ENCODE measurements around the gene CEMIP2.
"Not testable (repeated sequence)": the region's sequence is repeated elsewhere in the genome, so short reads cannot be mapped to it uniquely, and the experiment has no call there.

CEMIP2 gene

GRCh38 chr9:71768388-71769174 is at the start of gene CEMIP2:
Gene CEMIP2, minus strand, starts transcription at chr9:71768513. Its CDS starts 18,140 bp downstream, at chr9:71750373.
- Histone ChIP-seq H3K4me3 (ENCODE audit: low read depth, low read length) (peak within 1 kb of the TSS; percentile 94), H3K4me1 (ENCODE audit: control insufficient read depth, insufficient read depth, low read length) (peaks cover 37% of the 10 kb centered on the region), H3K27ac (ENCODE audit: low read depth, low read length) (peak within 1 kb of the TSS; percentile 96), H3K9ac (ENCODE audit: low read depth, low read length) (peak within 1 kb of the TSS; percentile 80), H3K9me3 (ENCODE audit: control insufficient read depth, insufficient read depth, low read length) (no peaks in the 10 kb centered on the region), H3K27me3 (ENCODE audit: control insufficient read depth, insufficient read depth, low read length) (0 out of 2 replicates have a peak, but pooled peaks cover 9% of the 10 kb centered on the region), H3K36me3 (ENCODE audit: control insufficient read depth, insufficient read depth, low read length) (no peaks in the 10 kb centered on the region)

GRCh38 chr9:71816916-71817451 is 48.7 kb upstream of the CEMIP2 start:
- no peak overlapping the region for H3K4me3 ChIP-seq (ENCODE audit: low read depth, low read length)
- H3K36me3 ChIP-seq (ENCODE audit: control insufficient read depth, insufficient read depth, low read length), result no peaks in the 10 kb centered on the region
- peaks cover 3% of the 10 kb centered on the region for H3K4me1 ChIP-seq (ENCODE audit: control insufficient read depth, insufficient read depth, low read length)
- no peaks in the 10 kb centered on the region for H3K9me3 ChIP-seq (ENCODE audit: control insufficient read depth, insufficient read depth, low read length)
- H3K27me3 ChIP-seq (ENCODE audit: control insufficient read depth, insufficient read depth, low read length), result no peaks in the 10 kb centered on the region
- no peak overlapping the region for H3K27ac ChIP-seq (ENCODE audit: low read depth, low read length)
- H3K9ac ChIP-seq (ENCODE audit: low read depth, low read length), result no peak overlapping the region

DNA sequence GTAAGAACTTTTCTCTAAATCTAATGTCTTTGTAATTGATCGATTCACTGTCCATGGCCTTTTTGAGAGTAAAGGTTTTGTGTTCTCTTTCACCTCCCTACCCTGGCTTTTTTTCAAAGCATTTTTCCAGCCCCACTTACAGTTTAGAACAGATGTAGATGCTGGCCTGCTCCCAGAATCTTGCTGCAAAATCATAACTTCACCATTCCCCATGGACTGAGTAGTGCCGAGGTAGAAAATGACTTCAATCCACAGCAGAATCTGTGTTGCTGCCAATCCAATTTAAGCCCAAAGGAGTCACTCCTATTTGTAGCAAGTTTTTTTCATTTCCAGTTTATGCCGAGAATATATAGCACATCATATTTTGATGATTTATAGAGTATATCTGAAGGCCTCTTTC is 46.5 kb upstream of the CEMIP2 start:
- no peaks in the 10 kb centered on the region for H3K9me3 ChIP-seq (ENCODE audit: control insufficient read depth, insufficient read depth, low read length)
- H3K36me3 ChIP-seq (ENCODE audit: control insufficient read depth, insufficient read depth, low read length), result no peaks in the 10 kb centered on the region
- no peak overlapping the region for H3K27ac ChIP-seq (ENCODE audit: low read depth, low read length)
- H3K27me3 ChIP-seq (ENCODE audit: control insufficient read depth, insufficient read depth, low read length), result no peaks in the 10 kb centered on the region
- H3K4me3 ChIP-seq (ENCODE audit: low read depth, low read length), result no peak overlapping the region
- peaks cover 3% of the 10 kb centered on the region; the same call in 1 of the 2 replicates for H3K4me1 ChIP-seq (ENCODE audit: control insufficient read depth, insufficient read depth, low read length)
- H3K9ac ChIP-seq (ENCODE audit: low read depth, low read length), result no peak overlapping the region

DNA sequence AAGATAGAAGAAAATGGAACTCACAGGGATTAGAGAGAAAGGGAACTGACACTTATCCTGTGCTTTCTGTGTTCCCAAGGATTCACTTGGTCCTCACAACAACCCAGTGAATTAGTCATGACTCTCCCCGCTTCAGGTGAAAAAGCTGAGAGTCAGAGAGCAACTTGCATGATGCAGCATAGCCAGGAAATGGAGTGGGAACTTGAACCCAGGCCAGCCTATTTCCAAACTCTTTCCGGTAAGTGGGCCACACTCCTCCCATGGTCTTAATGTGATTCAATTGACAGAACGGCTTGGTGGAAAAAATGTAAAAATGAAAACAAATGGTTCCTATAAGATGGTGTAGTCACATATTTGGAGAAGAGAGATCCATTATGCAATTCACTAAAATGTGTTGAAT is 45.9 kb upstream of the CEMIP2 start:
- Histone ChIP-seq H3K4me3 (ENCODE audit: low read depth, low read length) (no peak overlapping the region), H3K27ac (ENCODE audit: low read depth, low read length) (no peak overlapping the region), H3K27me3 (ENCODE audit: control insufficient read depth, insufficient read depth, low read length) (no peaks in the 10 kb centered on the region), H3K9ac (ENCODE audit: low read depth, low read length) (no peak overlapping the region), H3K36me3 (ENCODE audit: control insufficient read depth, insufficient read depth, low read length) (no peaks in the 10 kb centered on the region), H3K4me1 (ENCODE audit: control insufficient read depth, insufficient read depth, low read length) (peaks cover 3% of the 10 kb centered on the region; the same call in 1 of the 2 replicates), H3K9me3 (ENCODE audit: control insufficient read depth, insufficient read depth, low read length) (no peaks in the 10 kb centered on the region)

DNA sequence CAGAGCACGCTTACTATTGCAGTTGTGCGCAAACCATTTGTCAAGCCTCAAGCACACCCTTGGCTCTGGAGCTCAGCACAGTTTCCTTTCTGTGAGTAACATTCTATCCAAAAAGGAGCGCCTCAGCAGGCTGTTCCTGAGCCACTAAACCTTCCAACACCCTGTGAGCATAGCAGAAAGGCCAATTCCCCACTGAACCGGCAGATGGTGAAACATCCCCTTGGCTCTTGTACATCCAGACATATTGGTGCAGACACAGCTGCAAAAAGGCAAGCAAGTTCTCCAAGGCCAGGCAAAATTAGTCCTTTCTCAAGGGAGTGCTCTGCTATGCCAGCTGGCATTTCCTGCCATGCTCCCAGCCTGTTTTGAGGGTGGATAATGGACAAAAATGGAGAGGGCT is 44.1 kb upstream of the CEMIP2 start:
- H3K27me3 ChIP-seq (ENCODE audit: control insufficient read depth, insufficient read depth, low read length), result no peaks in the 10 kb centered on the region
- H3K4me1 ChIP-seq (ENCODE audit: control insufficient read depth, insufficient read depth, low read length), result peaks cover 3% of the 10 kb centered on the region; the same call in 1 of the 2 replicates
- H3K36me3 ChIP-seq (ENCODE audit: control insufficient read depth, insufficient read depth, low read length), result no peaks in the 10 kb centered on the region
- H3K4me3 ChIP-seq (ENCODE audit: low read depth, low read length), result no peak overlapping the region
- no peak overlapping the region for H3K27ac ChIP-seq (ENCODE audit: low read depth, low read length)
- H3K9me3 ChIP-seq (ENCODE audit: control insufficient read depth, insufficient read depth, low read length), result no peaks in the 10 kb centered on the region
- H3K9ac ChIP-seq (ENCODE audit: low read depth, low read length), result no peak overlapping the region

- Histone ChIP-seq H3K9ac (ENCODE audit: low read depth, low read length) (no peak overlapping the region), H3K4me3 (ENCODE audit: low read depth, low read length) (no peak overlapping the region), H3K9me3 (ENCODE audit: control insufficient read depth, insufficient read depth, low read length) (no peaks in the 10 kb centered on the region), H3K27ac (ENCODE audit: low read depth, low read length) (no peak overlapping the region), H3K36me3 (ENCODE audit: control insufficient read depth, insufficient read depth, low read length) (no peaks in the 10 kb centered on the region), H3K27me3 (ENCODE audit: control insufficient read depth, insufficient read depth, low read length) (no peaks in the 10 kb centered on the region), H3K4me1 (ENCODE audit: control insufficient read depth, insufficient read depth, low read length) (peaks cover 4% of the 10 kb centered on the region)
Observed at GRCh38 chr9:71808068-71808467, 39.8 kb upstream of the CEMIP2 start.

- no peak overlapping the region for H3K4me3 ChIP-seq (ENCODE audit: low read depth, low read length)
- no peaks in the 10 kb centered on the region for H3K36me3 ChIP-seq (ENCODE audit: control insufficient read depth, insufficient read depth, low read length)
- H3K27ac ChIP-seq (ENCODE audit: low read depth, low read length), result no peak overlapping the region
- H3K9ac ChIP-seq (ENCODE audit: low read depth, low read length), result no peak overlapping the region
- H3K4me1 ChIP-seq (ENCODE audit: control insufficient read depth, insufficient read depth, low read length), result peaks cover 4% of the 10 kb centered on the region
- H3K27me3 ChIP-seq (ENCODE audit: control insufficient read depth, insufficient read depth, low read length), result no peaks in the 10 kb centered on the region
- H3K9me3 ChIP-seq (ENCODE audit: control insufficient read depth, insufficient read depth, low read length), result no peaks in the 10 kb centered on the region
Observed at GRCh38 chr9:71806901-71807307, 38.6 kb upstream of the CEMIP2 start.

- H3K4me3 ChIP-seq (ENCODE audit: low read depth, low read length); H3K9me3 ChIP-seq (ENCODE audit: control insufficient read depth, insufficient read depth, low read length); H3K4me1 ChIP-seq (ENCODE audit: control insufficient read depth, insufficient read depth, low read length); H3K9ac ChIP-seq (ENCODE audit: low read depth, low read length); H3K36me3 ChIP-seq (ENCODE audit: control insufficient read depth, insufficient read depth, low read length); H3K27ac ChIP-seq (ENCODE audit: low read depth, low read length); H3K27me3 ChIP-seq (ENCODE audit: control insufficient read depth, insufficient read depth, low read length): not testable (repeated sequence)
Observed at GRCh38 chr9:71805096-71805495, 36.8 kb upstream of the CEMIP2 start.

- Histone ChIP-seq H3K27ac (ENCODE audit: low read depth, low read length) (no peak overlapping the region), H3K36me3 (ENCODE audit: control insufficient read depth, insufficient read depth, low read length) (no peaks in the 10 kb centered on the region), H3K4me3 (ENCODE audit: low read depth, low read length) (no peak overlapping the region), H3K27me3 (ENCODE audit: control insufficient read depth, insufficient read depth, low read length) (no peaks in the 10 kb centered on the region), H3K9ac (ENCODE audit: low read depth, low read length) (no peak overlapping the region), H3K4me1 (ENCODE audit: control insufficient read depth, insufficient read depth, low read length) (no peaks in the 10 kb centered on the region), H3K9me3 (ENCODE audit: control insufficient read depth, insufficient read depth, low read length) (no peaks in the 10 kb centered on the region)
Observed at GRCh38 chr9:71801826-71802225, 33.5 kb upstream of the CEMIP2 start.

DNA sequence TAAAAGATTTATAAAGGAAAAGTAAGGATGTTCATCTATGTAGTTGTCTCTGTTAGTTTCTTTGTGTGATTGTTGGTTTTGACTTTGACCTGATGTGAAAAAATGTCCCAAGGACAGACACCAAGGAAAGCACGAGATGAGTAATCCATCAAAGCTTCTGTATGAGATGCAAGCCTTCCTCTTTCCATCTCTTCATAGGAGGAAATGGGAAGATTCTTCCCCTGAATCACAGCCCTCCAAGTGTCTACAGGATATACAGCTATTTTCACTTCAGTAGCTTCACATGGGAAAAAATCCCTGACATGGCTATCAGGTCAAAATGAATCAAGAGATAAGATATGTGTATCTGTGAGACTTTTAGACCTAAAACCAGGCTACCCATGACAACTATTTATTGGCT is 29.0 kb upstream of the CEMIP2 start:
- H3K27ac ChIP-seq (ENCODE audit: low read depth, low read length), result no peak overlapping the region
- no peak overlapping the region for H3K4me3 ChIP-seq (ENCODE audit: low read depth, low read length)
- no peaks in the 10 kb centered on the region for H3K27me3 ChIP-seq (ENCODE audit: control insufficient read depth, insufficient read depth, low read length)
- no peaks in the 10 kb centered on the region for H3K4me1 ChIP-seq (ENCODE audit: control insufficient read depth, insufficient read depth, low read length)
- H3K36me3 ChIP-seq (ENCODE audit: control insufficient read depth, insufficient read depth, low read length), result no peaks in the 10 kb centered on the region
- H3K9me3 ChIP-seq (ENCODE audit: control insufficient read depth, insufficient read depth, low read length), result no peaks in the 10 kb centered on the region
- H3K9ac ChIP-seq (ENCODE audit: low read depth, low read length), result no peak overlapping the region

GRCh38 chr9:71796100-71796767 is 27.9 kb upstream of the CEMIP2 start:
- no peaks in the 10 kb centered on the region for H3K27me3 ChIP-seq (ENCODE audit: control insufficient read depth, insufficient read depth, low read length)
- no peak overlapping the region for H3K4me3 ChIP-seq (ENCODE audit: low read depth, low read length)
- no peaks in the 10 kb centered on the region for H3K36me3 ChIP-seq (ENCODE audit: control insufficient read depth, insufficient read depth, low read length)
- no peak overlapping the region for H3K27ac ChIP-seq (ENCODE audit: low read depth, low read length)
- no peak overlapping the region for H3K9ac ChIP-seq (ENCODE audit: low read depth, low read length)
- no peaks in the 10 kb centered on the region for H3K4me1 ChIP-seq (ENCODE audit: control insufficient read depth, insufficient read depth, low read length)
- H3K9me3 ChIP-seq (ENCODE audit: control insufficient read depth, insufficient read depth, low read length), result no peaks in the 10 kb centered on the region
